ENCODE measurements around the gene GPR137. TPM values are rescaled to one million over a fixed set of nuclear protein-coding genes. Genes with fewer than 3 reads are reported as not detected.

Gene GPR137
- total and polyA plus RNA-seq, 2 experiments from 2014 or later: 16.3 to 32.5 TPM

- TF ChIP-seq, protein P1, sequence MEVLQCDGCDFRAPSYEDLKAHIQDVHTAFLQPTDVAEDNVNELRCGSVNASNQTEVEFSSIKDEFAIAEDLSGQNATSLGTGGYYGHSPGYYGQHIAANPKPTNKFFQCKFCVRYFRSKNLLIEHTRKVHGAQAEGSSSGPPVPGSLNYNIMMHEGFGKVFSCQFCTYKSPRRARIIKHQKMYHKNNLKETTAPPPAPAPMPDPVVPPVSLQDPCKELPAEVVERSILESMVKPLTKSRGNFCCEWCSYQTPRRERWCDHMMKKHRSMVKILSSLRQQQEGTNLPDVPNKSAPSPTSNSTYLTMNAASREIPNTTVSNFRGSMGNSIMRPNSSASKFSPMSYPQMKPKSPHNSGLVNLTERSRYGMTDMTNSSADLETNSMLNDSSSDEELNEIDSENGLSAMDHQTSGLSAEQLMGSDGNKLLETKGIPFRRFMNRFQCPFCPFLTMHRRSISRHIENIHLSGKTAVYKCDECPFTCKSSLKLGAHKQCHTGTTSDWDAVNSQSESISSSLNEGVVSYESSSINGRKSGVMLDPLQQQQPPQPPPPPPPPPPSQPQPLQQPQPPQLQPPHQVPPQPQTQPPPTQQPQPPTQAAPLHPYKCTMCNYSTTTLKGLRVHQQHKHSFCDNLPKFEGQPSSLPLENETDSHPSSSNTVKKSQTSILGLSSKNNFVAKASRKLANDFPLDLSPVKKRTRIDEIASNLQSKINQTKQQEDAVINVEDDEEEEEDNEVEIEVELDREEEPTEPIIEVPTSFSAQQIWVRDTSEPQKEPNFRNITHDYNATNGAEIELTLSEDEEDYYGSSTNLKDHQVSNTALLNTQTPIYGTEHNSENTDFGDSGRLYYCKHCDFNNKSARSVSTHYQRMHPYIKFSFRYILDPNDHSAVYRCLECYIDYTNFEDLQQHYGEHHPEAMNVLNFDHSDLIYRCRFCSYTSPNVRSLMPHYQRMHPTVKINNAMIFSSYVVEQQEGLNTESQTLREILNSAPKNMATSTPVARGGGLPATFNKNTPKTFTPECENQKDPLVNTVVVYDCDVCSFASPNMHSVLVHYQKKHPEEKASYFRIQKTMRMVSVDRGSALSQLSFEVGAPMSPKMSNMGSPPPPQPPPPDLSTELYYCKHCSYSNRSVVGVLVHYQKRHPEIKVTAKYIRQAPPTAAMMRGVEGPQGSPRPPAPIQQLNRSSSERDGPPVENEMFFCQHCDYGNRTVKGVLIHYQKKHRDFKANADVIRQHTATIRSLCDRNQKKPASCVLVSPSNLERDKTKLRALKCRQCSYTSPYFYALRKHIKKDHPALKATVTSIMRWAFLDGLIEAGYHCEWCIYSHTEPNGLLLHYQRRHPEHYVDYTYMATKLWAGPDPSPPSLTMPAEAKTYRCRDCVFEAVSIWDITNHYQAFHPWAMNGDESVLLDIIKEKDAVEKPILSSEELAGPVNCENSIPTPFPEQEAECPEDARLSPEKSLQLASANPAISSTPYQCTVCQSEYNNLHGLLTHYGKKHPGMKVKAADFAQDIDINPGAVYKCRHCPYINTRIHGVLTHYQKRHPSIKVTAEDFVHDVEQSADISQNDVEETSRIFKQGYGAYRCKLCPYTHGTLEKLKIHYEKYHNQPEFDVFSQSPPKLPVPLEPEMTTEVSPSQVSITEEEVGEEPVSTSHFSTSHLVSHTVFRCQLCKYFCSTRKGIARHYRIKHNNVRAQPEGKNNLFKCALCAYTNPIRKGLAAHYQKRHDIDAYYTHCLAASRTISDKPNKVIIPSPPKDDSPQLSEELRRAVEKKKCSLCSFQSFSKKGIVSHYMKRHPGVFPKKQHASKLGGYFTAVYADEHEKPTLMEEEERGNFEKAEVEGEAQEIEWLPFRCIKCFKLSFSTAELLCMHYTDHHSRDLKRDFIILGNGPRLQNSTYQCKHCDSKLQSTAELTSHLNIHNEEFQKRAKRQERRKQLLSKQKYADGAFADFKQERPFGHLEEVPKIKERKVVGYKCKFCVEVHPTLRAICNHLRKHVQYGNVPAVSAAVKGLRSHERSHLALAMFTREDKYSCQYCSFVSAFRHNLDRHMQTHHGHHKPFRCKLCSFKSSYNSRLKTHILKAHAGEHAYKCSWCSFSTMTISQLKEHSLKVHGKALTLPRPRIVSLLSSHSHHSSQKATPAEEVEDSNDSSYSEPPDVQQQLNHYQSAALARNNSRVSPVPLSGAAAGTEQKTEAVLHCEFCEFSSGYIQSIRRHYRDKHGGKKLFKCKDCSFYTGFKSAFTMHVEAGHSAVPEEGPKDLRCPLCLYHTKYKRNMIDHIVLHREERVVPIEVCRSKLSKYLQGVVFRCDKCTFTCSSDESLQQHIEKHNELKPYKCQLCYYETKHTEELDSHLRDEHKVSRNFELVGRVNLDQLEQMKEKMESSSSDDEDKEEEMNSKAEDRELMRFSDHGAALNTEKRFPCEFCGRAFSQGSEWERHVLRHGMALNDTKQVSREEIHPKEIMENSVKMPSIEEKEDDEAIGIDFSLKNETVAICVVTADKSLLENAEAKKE (CRISPR knock-in tag; IDR thresholded peaks at IDR 0.05): no peak
- no peak for TF ChIP-seq STAT1 (IDR thresholded peaks at IDR 0.05; ENCODE audit: unreplicated experiment)
- TF ChIP-seq EZH2 (IDR thresholded peaks at IDR 0.05; ENCODE audit: low read depth, unreplicated experiment): no peak
These were observed 49.4 kb downstream of the GPR137 start (continued) for GRCh38 chr11:64334764-64335735.

DNA sequence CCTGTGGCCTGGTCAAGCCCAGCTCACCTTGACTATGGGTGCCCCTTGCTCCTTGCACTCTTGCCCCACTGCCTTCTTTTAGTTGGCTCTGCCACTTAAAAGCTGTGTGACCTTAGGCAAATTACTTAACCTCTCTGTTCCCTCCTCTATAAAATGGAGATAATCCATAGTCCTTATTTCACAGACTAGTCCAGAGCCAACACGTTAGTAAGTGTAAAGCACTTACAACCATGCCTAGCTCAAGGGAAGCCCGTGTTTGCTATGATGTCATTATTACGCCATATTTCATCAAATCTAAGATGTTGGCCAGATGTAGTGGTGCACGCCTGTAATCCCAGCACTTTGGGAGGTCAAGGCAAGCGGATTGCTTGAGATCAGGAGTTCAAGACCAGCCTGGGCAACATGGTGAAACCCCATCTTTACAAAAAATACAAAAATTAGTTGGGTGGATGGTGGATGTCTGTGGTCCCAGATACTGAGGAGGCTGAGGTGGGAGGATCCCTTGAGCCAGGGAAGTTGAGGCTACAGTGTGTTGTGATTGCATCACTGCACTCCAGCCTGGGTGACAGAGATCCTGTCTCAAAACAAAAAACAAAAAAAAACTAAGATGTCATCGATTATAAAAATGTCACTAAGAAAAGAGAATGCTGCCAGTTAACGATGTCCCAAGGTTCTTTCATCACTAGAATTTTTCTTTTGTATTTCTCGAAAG, 52.0 kb downstream of the GPR137 start:
- TF ChIP-seq POLR2AphosphoS5 (IDR thresholded peaks at IDR 0.05; ENCODE audit: low read depth) (no peak), ZNF331 (CRISPR knock-in tag; IDR thresholded peaks at IDR 0.05; ENCODE audit: low read depth) (no peak), CREB1 (CRISPR knock-in tag; IDR thresholded peaks at IDR 0.05; ENCODE audit: low read depth) (no peak), ETS1 (IDR thresholded peaks at IDR 0.05) (no peak), REST (IDR thresholded peaks at IDR 0.05; ENCODE audit: unreplicated experiment) (no peak), JUNB (IDR thresholded peaks at IDR 0.05; ENCODE audit: unreplicated experiment) (no peak), EZH2 (IDR thresholded peaks at IDR 0.05; ENCODE audit: low read depth, unreplicated experiment) (no peak), EZH2phosphoT487 (IDR thresholded peaks at IDR 0.05; ENCODE audit: unreplicated experiment) (no peak)
- Histone ChIP-seq H3K9me2 (ENCODE audit: insufficient read depth) (no peaks in the 10 kb centered on the region), H3K36me3 (ENCODE audit: insufficient read depth) (no peaks in the 10 kb centered on the region), H2AFZ (no peak overlapping the region), H3K27ac (ENCODE audit: low read depth) (no peak overlapping the region), H3K4me3 (no peak overlapping the region), H3K4me2 (no peak overlapping the region), H3F3A (replicated peaks; ENCODE audit: low read depth) (0 out of 2 replicates have a peak, but pooled peaks cover 5% of the 10 kb centered on the region), H3K4me1 (ENCODE audit: insufficient read depth) (peaks cover 11% of the 10 kb centered on the region; the same call in 1 of the 2 replicates), H3K79me2 (replicated peaks; ENCODE audit: insufficient read depth) (no peaks in the 10 kb centered on the region), H3K27me3 (ENCODE audit: insufficient read depth) (no peaks in the 10 kb centered on the region), H4K20me1 (replicated peaks; ENCODE audit: insufficient read depth) (no peaks in the 10 kb centered on the region)
- Mint-ChIP-seq H3K27me3 (ENCODE audit: insufficient read depth, low read depth, poor library complexity) (peaks cover 24% of the 10 kb centered on the region), H3K4me3 (no peak overlapping the region), H3K27ac (no peak overlapping the region), H3K9me3 (no peaks in the 10 kb centered on the region), H3K4me1 (peaks cover 12% of the 10 kb centered on the region), H3K36me3 (ENCODE audit: low read depth) (no peaks in the 10 kb centered on the region)
- ATAC-seq (no peak), DNase-seq (ENCODE audit: low spot score) (no peak)

All from GM23338 (cell line).